D341Med (cell line): ENCODE results near the gene PLCH1.
A peak's percentile ranks its signal among the peaks of the same experiment; 100 is the strongest.

Experiments used
- DNase-seq: peaks from one replicate; pipeline ENCODE4 v3.0.0; 2012; ENCODE audit warnings: low spot score

PLCH1 gene

GRCh38 chr3:155744010-155744625, 753 bp downstream of the PLCH1 start:
- DNase-seq: peak; percentile 98

- no peak for DNase-seq
Measured at GRCh38 chr3:155743606-155744005, 1.3 kb downstream of the PLCH1 start.

GRCh38 chr3:155742349-155742965, 2.4 kb downstream of the PLCH1 start:
- no peak for DNase-seq

- no peak for DNase-seq
Measured at GRCh38 chr3:155741603-155742002, 3.3 kb downstream of the PLCH1 start.

GRCh38 chr3:155741101-155741500, 3.8 kb downstream of the PLCH1 start:
- DNase-seq: no peak

DNA sequence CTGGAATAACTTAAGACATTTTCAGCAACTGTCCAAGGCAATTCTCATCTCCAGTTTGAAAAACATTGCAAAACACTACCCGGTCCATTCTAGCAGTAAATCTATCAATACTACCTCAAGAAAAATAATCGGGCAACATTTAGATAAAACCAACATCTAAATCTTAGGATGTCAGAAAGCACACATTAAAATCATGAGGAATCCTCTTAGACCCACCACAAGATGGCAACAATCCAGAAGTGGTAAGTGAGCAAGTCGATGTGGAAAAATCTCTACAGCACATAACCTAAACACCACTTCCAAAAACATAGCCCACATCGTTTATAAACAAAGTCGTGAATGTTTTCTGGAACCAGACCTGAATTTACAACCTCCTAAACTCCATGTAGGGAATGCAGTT, 5.7 kb downstream of the PLCH1 start:
- no peak for DNase-seq

GRCh38 chr3:155738580-155739076, 6.2 kb downstream of the PLCH1 start:
- DNase-seq: no peak

DNA sequence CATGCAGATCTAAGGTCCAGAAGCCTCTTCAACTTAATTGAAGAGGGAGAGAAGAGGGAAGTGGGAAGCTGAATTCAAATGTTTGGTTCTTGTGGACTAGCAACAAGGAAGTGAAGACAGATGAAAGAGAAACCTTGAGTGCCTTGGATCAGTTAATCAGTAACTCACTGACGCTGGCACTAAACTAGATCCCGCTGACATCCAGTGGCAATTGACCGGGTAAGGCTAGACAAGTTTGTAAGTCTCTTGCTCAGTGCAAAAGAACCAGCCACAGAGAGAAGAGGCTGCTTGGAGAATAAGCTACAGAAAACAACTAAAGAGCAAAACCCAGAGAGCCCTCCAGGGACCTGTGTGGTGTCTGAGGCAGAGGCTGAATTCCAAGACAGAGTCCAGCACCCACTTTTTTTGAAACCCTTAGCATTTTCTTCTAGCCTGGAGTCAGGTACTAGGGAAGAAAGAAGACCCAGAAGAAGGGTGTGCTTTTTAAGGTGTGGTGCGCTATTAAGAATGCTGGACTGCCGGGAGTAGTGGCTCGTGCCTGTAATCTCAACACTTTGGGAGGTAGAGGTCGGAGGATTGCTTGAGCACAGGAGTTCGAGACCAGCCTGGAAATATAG, 6.9 kb downstream of the PLCH1 start:
- DNase-seq: no peak

DNA sequence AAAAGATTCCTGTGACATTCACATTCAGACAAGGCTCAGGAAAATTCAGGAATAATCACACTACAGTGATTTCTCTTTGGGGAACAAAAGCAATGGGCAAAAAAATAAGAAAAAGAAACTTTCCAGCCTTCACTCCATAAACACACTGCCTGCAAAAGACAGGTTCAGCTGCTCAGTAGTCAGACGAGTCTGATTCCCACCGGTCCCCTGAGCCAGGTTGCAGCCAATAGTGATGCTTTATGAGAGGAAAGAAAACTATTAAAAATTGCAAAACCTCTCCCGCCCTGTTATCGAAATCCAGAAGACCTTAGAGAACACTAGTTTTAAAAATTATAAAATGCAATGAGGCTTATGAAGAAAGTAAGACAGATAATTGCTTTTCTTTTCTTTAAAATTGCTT, 8.5 kb downstream of the PLCH1 start:
- DNase-seq: no peak

GRCh38 chr3:155730843-155731242, 14.0 kb downstream of the PLCH1 start:
- no peak for DNase-seq

DNA sequence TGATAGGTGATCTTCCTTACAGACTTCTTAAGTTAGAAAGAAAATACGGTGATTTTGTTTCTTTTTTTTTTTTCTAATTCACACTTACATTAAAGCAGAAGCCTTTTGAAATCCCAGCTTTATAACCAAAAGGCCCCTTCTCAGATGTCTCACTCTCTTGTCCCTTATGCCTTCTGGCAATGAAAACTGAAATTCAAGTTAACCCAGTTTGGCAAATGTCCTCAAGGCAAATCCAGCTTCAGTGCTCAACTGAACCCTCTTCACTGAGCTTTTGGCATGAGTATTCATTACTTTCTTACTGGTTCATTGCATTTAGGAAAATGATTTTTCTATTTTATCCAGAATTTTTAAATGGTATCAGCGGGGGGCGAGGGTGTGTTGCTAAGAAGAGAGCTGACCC, 17.0 kb downstream of the PLCH1 start:
- no peak for DNase-seq

DNA sequence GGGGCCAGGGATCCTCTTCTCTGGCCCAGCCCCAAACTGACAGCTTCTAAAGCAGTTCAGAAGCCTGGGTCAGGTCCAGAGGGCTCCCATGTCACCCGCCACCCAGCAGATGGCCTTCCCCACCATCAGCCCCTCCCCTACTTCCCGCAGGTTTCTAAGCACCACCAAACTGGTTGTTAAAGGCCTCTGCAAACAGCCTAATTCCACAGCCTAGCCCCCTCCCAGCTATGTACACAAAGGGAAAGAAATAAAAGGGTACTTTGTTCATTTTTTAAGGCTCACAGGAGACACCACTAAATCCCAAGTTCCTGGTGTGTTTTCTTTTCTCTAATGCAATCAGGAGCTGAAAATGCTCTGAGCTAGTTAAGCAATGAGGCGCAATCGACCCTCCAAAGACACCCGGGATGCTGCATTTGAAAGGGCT, 30.6 kb downstream of the PLCH1 start:
- DNase-seq: peak; percentile 49

DNA sequence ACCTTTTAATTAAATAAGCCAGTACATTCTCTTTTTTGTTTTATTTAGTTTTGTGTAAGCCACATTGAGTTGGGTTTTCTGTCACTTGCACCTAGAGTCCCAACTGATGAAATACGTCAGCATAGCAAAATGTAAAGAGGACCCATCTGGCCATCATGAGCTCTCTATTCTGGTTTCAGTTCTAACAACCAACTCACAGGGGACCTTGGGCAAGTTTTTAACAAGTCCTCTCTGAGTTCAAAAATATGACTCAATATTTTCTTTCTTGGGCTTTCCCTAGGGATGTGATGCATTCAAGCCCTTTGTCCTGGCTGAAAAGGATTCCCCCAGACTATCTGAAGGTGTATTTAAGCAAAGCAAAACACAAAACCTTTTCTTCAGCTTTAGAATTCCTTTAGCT, 32.9 kb downstream of the PLCH1 start:
- DNase-seq: no peak

DNA sequence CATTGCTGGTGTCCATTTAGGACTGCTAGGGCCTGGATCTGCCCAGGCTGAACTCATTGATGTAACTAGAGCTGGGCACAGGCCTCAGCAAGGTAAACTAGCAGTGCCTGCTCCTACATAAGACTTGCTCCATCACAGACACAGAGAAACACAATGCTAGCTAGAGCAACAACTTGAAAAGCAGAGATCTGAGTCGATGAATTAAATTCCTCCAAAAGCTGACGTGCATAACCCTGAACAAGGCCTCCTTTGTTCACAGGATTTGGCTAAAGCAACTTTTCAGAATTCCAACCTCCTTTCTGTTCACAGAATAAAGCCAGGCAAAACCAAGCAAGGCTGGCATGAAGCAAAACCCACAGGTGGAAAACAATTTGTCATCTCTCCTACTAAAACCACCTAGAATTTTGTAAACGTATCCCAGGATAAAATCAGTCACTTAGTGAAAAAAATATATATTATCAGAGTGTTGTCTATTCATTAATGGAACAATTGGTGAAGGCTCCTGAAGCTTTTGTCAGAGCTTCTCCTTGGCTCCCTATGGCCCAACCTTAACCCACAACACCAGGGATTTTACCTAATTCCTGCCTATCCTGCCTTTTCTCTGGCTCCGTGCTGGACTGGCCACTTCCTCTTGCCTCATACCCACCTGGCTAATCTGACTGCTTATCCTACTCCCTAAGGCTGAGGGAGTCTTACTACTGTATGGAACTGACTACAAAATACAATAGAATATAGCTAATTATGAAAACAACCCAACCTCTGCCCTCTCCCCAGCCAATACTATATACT, 39.9 kb downstream of the PLCH1 start:
- no peak for DNase-seq

DNA sequence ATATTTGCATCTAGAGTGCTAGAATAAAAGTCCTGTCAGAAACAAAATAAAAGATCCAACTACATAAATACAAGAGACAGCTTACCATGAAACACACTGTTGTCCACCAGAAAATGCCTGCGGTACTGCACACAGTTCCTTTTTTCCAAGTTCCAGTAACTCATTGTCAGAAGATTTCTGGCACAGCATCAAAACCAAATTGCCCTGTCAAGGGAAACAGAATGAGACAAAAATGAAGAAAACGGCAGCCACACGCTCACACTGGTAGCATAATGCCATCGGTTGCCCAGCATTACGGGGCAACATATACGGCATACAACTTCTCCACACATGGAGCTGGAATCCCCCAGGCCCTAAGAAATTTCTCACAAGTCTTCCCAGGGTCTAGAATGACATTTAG, 40.8 kb downstream of the PLCH1 start:
- no peak for DNase-seq

DNA sequence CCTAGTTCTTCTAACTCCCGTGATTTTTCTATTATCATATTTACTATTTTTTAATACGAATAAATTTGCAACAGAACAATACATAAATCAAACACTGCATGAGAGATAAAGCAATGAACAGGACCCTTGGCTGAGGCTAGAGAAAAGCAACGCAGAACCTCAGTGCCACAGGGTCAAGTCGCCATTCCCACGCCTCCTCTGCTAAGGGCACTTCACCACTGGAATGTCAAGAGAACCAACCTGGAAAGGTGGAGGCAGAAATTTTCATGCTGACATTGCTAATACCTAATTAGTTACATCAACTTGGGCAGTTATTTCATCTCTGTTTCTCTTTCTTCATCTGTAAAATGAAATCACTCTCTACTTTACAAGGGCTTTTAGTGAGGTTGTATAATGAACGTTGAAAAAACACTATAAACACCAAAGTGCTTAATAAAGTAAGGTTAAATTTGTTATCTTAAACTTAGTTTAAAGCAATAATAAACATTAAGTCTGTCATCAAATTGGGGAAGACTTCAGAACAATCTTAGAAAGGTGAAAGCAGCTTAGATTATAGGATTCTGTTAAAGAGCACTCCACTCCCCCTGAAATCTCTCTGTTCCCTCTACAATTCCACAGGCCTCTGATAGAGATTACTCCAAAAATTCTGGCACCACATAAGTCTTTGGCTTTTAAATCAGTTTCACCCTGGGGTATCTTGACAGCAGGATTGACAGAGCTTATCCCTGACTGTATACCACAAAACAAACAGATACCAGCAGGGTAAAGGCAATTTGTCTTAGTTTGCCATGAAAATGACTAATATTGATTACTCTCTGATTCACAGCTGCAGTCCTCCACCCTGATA, 41.9 kb downstream of the PLCH1 start:
- no peak for DNase-seq

DNA sequence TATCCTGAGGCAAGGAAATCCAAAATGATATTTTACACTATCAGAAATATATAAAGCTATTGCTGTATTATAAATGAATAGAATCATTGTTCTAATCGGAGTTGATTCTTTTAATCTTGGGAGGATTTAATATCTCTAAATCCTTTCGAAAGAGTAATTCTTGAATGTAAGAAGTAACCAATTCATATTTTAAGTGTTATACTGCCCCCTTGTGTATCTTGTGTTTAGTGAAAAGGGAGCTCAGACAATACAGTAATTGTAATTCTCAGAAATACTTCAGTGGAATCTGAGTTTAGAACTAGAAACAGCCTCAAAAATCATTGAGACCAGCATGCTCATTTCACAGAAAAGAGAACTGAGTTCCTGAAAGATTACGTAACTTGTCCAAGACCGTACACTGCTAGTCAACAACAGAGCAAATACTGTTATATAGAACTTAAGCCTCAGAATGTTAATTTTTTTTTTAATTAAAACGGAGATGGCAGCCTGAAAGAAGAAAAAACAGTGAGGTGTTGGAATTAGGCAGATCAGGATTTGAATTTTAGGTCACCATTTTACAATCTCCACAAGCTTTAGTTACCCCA, 42.9 kb downstream of the PLCH1 start:
- no peak for DNase-seq

GRCh38 chr3:155697542-155697941, 47.3 kb downstream of the PLCH1 start:
- no peak for DNase-seq

DNA sequence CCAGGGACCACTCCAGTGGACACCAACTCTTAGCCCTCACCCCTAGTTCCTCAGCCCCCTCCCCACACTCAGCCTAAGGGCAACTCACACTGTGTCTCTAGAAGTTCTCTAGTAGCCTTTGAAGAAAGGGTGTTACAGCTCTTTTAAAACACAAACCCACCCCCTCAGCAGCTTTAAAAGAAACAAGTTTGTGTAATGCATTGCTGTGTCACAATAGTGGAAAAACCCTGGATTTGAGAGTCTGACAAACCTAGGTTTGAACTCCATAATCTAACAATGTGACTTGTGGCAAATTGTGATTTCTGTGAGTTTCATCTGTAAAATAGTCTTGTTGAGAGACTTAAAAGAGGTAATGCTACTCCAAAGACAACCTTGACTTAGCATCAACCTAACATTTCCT, 54.0 kb downstream of the PLCH1 start:
- no peak for DNase-seq

- DNase-seq: no peak
Measured at GRCh38 chr3:155688481-155688880, 56.4 kb downstream of the PLCH1 start.

GRCh38 chr3:155683344-155683720, 61.5 kb downstream of the PLCH1 start:
- DNase-seq: no peak
